ENCODE measurements around the gene WNK2. TPM values are rescaled to one million over a fixed set of nuclear protein-coding genes. Genes with fewer than 3 reads are reported as not detected.

WNK2 gene
- polyA plus RNA-seq, 2 of the 4 experiments (the other 2 are of a cell fraction): 2.1 to 6.7 TPM

DNA sequence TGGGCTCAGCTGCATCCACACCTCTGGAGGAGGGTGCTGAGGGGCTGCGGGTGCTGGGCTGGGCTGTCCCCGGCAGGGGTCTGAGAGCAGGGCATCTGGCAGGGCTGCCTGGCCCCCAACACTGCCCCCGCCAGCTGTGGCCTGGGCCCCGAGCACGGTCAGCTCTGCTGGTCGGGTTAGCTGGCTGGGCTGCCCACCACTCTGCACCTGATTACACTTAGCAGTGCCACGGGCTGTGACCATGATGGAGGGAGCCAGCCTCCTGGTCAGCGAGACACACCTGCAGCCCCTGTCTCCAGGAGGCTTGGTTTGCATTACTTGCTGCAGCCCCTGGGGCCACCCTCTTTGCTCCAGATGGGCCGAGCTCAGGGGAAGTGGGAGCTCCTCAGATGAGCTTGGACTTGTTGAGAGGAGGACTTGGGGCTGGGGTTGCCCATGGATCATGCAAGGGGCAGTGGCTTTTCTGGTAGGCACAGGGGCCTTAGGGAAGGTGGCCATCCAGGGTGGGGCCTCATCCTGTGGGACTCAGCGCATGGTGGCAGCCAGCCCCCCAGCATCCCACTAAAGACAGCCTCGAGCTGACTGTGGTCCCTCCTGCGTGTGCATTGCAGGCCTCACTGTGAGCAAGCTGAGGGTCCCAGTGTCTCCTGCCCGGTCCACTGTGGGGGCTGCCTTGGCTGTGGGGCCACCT lies 135.5 kb downstream of the WNK2 start:
- WGBS (ENCODE audit: missing lambda C conversion rate): 83% methylated on average over 6 of the region's 13 CpGs
- no peaks in the 10 kb centered on the region for H3K9me3 ChIP-seq
- POLR2A ChIA-PET: no interaction called here
- TF ChIP-seq POLR2AphosphoS2 (conservative IDR thresholded peaks at IDR 0.05; ENCODE audit: low read length): no peak
- TF ChIP-seq NR3C1 (IDR thresholded peaks at IDR 0.05): no peak
- TF ChIP-seq ELK1 (IDR thresholded peaks at IDR 0.05; ENCODE audit: low read depth, low read length): no peak
- TF ChIP-seq CBX2 (IDR thresholded peaks at IDR 0.05; ENCODE audit: borderline replicate concordance, low read depth): no peak
- TF ChIP-seq JUN (IDR thresholded peaks at IDR 0.05): no peak
- TF ChIP-seq RNF2 (IDR thresholded peaks at IDR 0.05; ENCODE audit: borderline replicate concordance, low read depth): no peak
- TF ChIP-seq CEBPB (IDR thresholded peaks at IDR 0.05): no peak
- no peak for TF ChIP-seq SMC3 (IDR thresholded peaks at IDR 0.05)
- no peak for TF ChIP-seq ZC3H11A (IDR thresholded peaks at IDR 0.05)
- TF ChIP-seq NPAS2 (CRISPR knock-in tag; IDR thresholded peaks at IDR 0.05; ENCODE audit: borderline replicate concordance): no peak
- TF ChIP-seq CBX8 (IDR thresholded peaks at IDR 0.05): no peak
- TF ChIP-seq JUNB (IDR thresholded peaks at IDR 0.05): no peak
- TF ChIP-seq KDM5A (IDR thresholded peaks at IDR 0.05): no peak
- no peak for TF ChIP-seq EP300 (IDR thresholded peaks at IDR 0.05)
- TF ChIP-seq SREBF2 (IDR thresholded peaks at IDR 0.05): no peak
- TF ChIP-seq NFE2L2 (conservative IDR thresholded peaks at IDR 0.05; ENCODE audit: low read length): no peak
- no peak for TF ChIP-seq RARB (CRISPR knock-in tag; IDR thresholded peaks at IDR 0.05)
- no peak overlapping the region for H3K27ac ChIP-seq
- no peak overlapping the region for H3K4me2 ChIP-seq
- no peak for ATAC-seq
- H3K4me1 ChIP-seq: no peaks in the 10 kb centered on the region
- DNase-seq (ENCODE audit: low read depth in 1 of 2, low spot score in 1 of 2): no peak
- H3K4me3 ChIP-seq: no peak overlapping the region
- CTCF ChIA-PET: interaction anchor here (1.0 to 2.5 kb wide), 4 partner anchors 10 to 362 kb away, joined by 3 to 10 read pairs (median 4); no protein-coding TSS in a partner anchor
- FAIRE-seq: no peak

DNA sequence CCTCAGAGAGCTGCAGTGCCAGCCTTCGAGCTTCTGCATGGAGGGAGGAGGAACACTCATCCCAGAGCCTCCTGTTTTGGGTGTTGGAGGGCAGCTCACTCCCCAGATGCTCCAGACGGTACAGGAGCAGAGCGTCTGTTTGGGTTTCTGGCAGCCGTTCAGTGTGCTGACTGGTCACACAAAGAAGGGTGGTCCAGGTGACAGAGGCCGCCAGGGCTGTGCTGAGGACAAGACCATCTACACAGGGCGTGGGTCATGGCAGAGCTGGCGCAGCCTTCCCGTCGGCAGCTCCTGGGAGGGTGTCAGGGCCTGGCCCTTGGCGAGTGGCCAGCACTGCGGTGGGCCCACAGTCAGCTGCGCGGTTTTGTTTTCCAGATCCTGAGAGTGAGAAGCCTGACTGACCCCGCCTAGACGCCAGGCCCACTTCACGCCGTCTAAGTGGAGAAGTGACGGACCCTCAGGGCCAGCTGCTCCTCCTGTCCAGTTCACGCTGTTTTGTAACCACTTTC lies 136.1 kb downstream of the WNK2 start:
- ChIA-PET POLR2A (no interaction called here), CTCF (interaction anchor here (1.0 to 2.5 kb wide), 5 partner anchors 8 to 363 kb away, joined by 3 to 10 read pairs (median 5); no protein-coding TSS in a partner anchor)
- WGBS (ENCODE audit: missing lambda C conversion rate): 87% methylated on average over 14 of the region's 19 CpGs
- no peak for FAIRE-seq
- TF ChIP-seq BCL3 (IDR thresholded peaks at IDR 0.05): no peak
- no peak for TF ChIP-seq HOXA7 (CRISPR knock-in tag; IDR thresholded peaks at IDR 0.05)
- TF ChIP-seq RFX5 (IDR thresholded peaks at IDR 0.05): no peak
- TF ChIP-seq EHMT2 (IDR thresholded peaks at IDR 0.05; ENCODE audit: low read depth): no peak
- no peak for TF ChIP-seq MYC (IDR thresholded peaks at IDR 0.05; ENCODE audit: borderline replicate concordance, low read length)
- TF ChIP-seq EP300 (IDR thresholded peaks at IDR 0.05): no peak
- TF ChIP-seq RNF2 (IDR thresholded peaks at IDR 0.05; ENCODE audit: borderline replicate concordance, low read depth): no peak
- Histone ChIP-seq H3K9me3 (no peaks in the 10 kb centered on the region), H3K4me1 (no peaks in the 10 kb centered on the region), H3K4me3 (no peak overlapping the region), H3K27ac (no peak overlapping the region), H3K4me2 (no peak overlapping the region)
- no peak for ATAC-seq
- no peak for DNase-seq (ENCODE audit: low read depth in 1 of 2, low spot score in 1 of 2)
